OCI-LY7 (cell line): Measurements from ENCODE around the gene SRPRB. TPM values are rescaled to one million over a fixed set of nuclear protein-coding genes. Genes with fewer than 3 reads are reported as not detected.

Experiments
- BruUV-seq: library from RNA; stranded (reverse); fragments of 400-500 nt; replicated peaks from 2 replicates; lab custom pipeline; 2021; lab: Mats Ljungman, UMichigan
- CTCF ChIA-PET: fragments of 300-600 bp; sonication (Branson Sonifier 250); formaldehyde crosslinking; loops from one replicate; lab custom pipeline; 2022; ENCODE audit warnings: antibody characterized with exemption; ENCODE audit not compliant: unreplicated experiment; lab: Charles Lee
- POLR2A ChIA-PET: fragments of 300-600 bp; sonication (Branson Sonifier 250); formaldehyde crosslinking; loops from one replicate; lab custom pipeline; 2022; ENCODE audit warnings: antibody characterized with exemption; lab: Charles Lee
- DNase-seq: peaks from one replicate; pipeline ENCODE4 v3.0.0-alpha.2; 2015; ENCODE audit warnings: low spot score
- H2AFZ ChIP-seq: fragments of 200-600 bp; sonication (generic), shearing (Covaris generic); 2 replicates; pipeline ENCODE4 v1.6.1; 2014; ENCODE audit warnings: mild to moderate bottlenecking, antibody characterized with exemption, low read length, moderate library complexity
- H3K27ac ChIP-seq: fragments of 200-600 bp; sonication (generic); 2 replicates; pipeline ENCODE4 v1.5.1; 2014; ENCODE audit warnings: mixed run types, low read depth, mild to moderate bottlenecking, moderate library complexity, low read length, inconsistent platforms; ENCODE audit not compliant: poor library complexity, severe bottlenecking
- H3K36me3 ChIP-seq: fragments of 200-600 bp; sonication (generic); 2 replicates; pipeline ENCODE4 v1.6.1; 2014; ENCODE audit warnings: mild to moderate bottlenecking, antibody characterized with exemption, low read length, moderate library complexity, mixed read lengths; ENCODE audit not compliant: insufficient read depth
- H3K4me1 ChIP-seq: fragments of 200-600 bp; sonication (generic); 2 replicates; pipeline ENCODE4 v1.5.1; 2014; ENCODE audit warnings: mild to moderate bottlenecking, low read length; ENCODE audit not compliant: insufficient read depth, poor library complexity, severe bottlenecking
- H3K4me2 ChIP-seq: fragments of 200-600 bp; sonication (generic); 2 replicates; pipeline ENCODE4 v1.6.1; 2014; ENCODE audit warnings: mild to moderate bottlenecking, low read length
- H3K4me3 ChIP-seq: fragments of 200-600 bp; sonication (generic); 2 replicates; pipeline ENCODE4 v1.5.1; 2014; ENCODE audit warnings: mild to moderate bottlenecking, low read depth, low read length; ENCODE audit not compliant: poor library complexity, severe bottlenecking
- H3K79me2 ChIP-seq: fragments of 200-600 bp; sonication (generic); 2 replicates; pipeline ENCODE4 v1.6.1; 2016; ENCODE audit warnings: low read depth, mild to moderate bottlenecking, low read length, moderate library complexity, mixed read lengths; ENCODE audit not compliant: insufficient read depth
- H3K9me2 ChIP-seq: fragments of 200-600 bp; sonication (generic); 2 replicates; pipeline ENCODE4 v1.6.1; 2016; ENCODE audit warnings: mild to moderate bottlenecking, low read length, mixed read lengths; ENCODE audit not compliant: insufficient read depth
- H3K9me3 ChIP-seq: fragments of 200-600 bp; sonication (generic); 2 replicates; pipeline ENCODE4 v1.6.1; 2014; ENCODE audit warnings: mild to moderate bottlenecking, mixed run types, low read length, mixed read lengths
- H4K20me1 ChIP-seq: fragments of 200-600 bp; sonication (generic); 2 replicates; pipeline ENCODE4 v1.6.1; 2014; ENCODE audit warnings: mild to moderate bottlenecking, antibody characterized with exemption, low read length, moderate library complexity, mixed read lengths; ENCODE audit not compliant: insufficient read depth
- CTCF ChIP-seq: fragments of 200-600 bp; sonication (generic); conservative IDR thresholded peaks from 2 replicates; pipeline ENCODE4 v1.5.1; 2014; ENCODE audit warnings: mild to moderate bottlenecking, antibody characterized with exemption, low read length, moderate library complexity, mixed read lengths
- EZH2phosphoT487 ChIP-seq: fragments of 200-600 bp; sonication (generic); IDR thresholded peaks from 2 replicates; pipeline ENCODE4 v1.6.1; 2018; ENCODE audit warnings: low read depth, borderline replicate concordance, mild to moderate bottlenecking, mixed run types, antibody characterized with exemption, low read length, moderate library complexity, mixed read lengths
- intact Hi-C: fragments of 100-400 bp; cut with micrococcal nuclease; formaldehyde crosslinking; loops from one replicate; pipeline ENCODE4 v1.10.0; 2022; ENCODE audit not compliant: unreplicated experiment
- total RNA-seq, 2 experiments: library from RNA; depleted of rRNA in 1 of 2; stranded (reverse); fragments of >200 nt in 1 of 2; shearing (Covaris generic) in 1 of 2; gene quantifications; 2 replicates each; pipeline ENCODE4 v1.2.3, GENCODE V29; 2014 to 2022

Gene SRPRB
- total RNA-seq, 2 experiments from 2014 or later: 39.4 to 54.1 TPM

- intact Hi-C loops: no loop called here
- Histone ChIP-seq H4K20me1 (no peaks in the 10 kb centered on the region; the same call in 1 of the 2 replicates), H3K9me3 (no peaks in the 10 kb centered on the region), H2AFZ (no peak overlapping the region), H3K27ac (no peak overlapping the region), H3K36me3 (no peaks in the 10 kb centered on the region), H3K4me2 (no peak overlapping the region), H3K79me2 (no peaks in the 10 kb centered on the region), H3K9me2 (no peaks in the 10 kb centered on the region), H3K4me1 (no peaks in the 10 kb centered on the region), H3K4me3 (no peak overlapping the region)
- DNase-seq: no peak
- CTCF ChIA-PET: no interaction called here
- TF ChIP-seq EZH2phosphoT487: no peak
- no peak for TF ChIP-seq CTCF
- no TSS peak for BruUV-seq
- POLR2A ChIA-PET: no interaction called here
These were observed 54.9 kb downstream of the SRPRB start for GRCh38 chr3:133860519-133860918.

GRCh38 chr3:133862161-133862560 lies 56.5 kb downstream of the SRPRB start:
- ChIA-PET POLR2A (no interaction called here), CTCF (no interaction called here)
- BruUV-seq: no TSS peak
- Histone ChIP-seq H3K27ac (no peak overlapping the region), H3K9me3 (no peaks in the 10 kb centered on the region), H3K4me1 (no peaks in the 10 kb centered on the region), H3K79me2 (no peaks in the 10 kb centered on the region), H3K4me2 (no peak overlapping the region), H3K4me3 (no peak overlapping the region), H3K9me2 (no peaks in the 10 kb centered on the region), H2AFZ (no peak overlapping the region), H4K20me1 (no peaks in the 10 kb centered on the region; the same call in 1 of the 2 replicates), H3K36me3 (no peaks in the 10 kb centered on the region)
- no peak for DNase-seq
- TF ChIP-seq CTCF: no peak
- no peak for TF ChIP-seq EZH2phosphoT487
- intact Hi-C loops: no loop called here

- Histone ChIP-seq H3K4me3 (no peak overlapping the region), H3K79me2 (no peaks in the 10 kb centered on the region), H2AFZ (no peak overlapping the region), H3K9me2 (no peaks in the 10 kb centered on the region), H3K27ac (no peak overlapping the region), H3K4me2 (no peak overlapping the region), H3K36me3 (no peaks in the 10 kb centered on the region), H3K9me3 (no peaks in the 10 kb centered on the region), H4K20me1 (no peaks in the 10 kb centered on the region; the same call in 1 of the 2 replicates), H3K4me1 (no peaks in the 10 kb centered on the region)
- intact Hi-C loops: no loop called here
- BruUV-seq: no TSS peak
- POLR2A ChIA-PET: no interaction called here
- no peak for DNase-seq
- TF ChIP-seq EZH2phosphoT487: no peak
- TF ChIP-seq CTCF: no peak
- CTCF ChIA-PET: no interaction called here
These were observed 58.3 kb downstream of the SRPRB start for GRCh38 chr3:133863911-133864310.
